GM12864 (cell line): ENCODE results near the gene SLC2A8.

Experiments used
- DNase-seq: peaks from one replicate; pipeline ENCODE4 v3.0.0-alpha.2; 2011; ENCODE audit warnings: low read depth
- H3K4me3 ChIP-seq: 2 replicates; pipeline ENCODE4 v1.5.1; 2011; ENCODE audit warnings: mild to moderate bottlenecking, low read depth, low read length, control low read depth
- CTCF ChIP-seq: IDR thresholded peaks from 2 replicates; pipeline ENCODE4 v1.5.1; 2011; ENCODE audit warnings: low read depth, mild to moderate bottlenecking, moderate library complexity, low read length, control low read depth, inconsistent platforms; ENCODE audit errors: missing control alignments

SLC2A8 gene

GRCh38 chr9:127422133-127422782 lies 25.3 kb downstream of the SLC2A8 start:
- TF ChIP-seq CTCF = no peak
- no peak overlapping the region for H3K4me3 ChIP-seq
- no peak for DNase-seq

GRCh38 chr9:127422787-127423186 lies 25.8 kb downstream of the SLC2A8 start:
- DNase-seq = no peak
- H3K4me3 ChIP-seq = peak overlapping the region; percentile 95
- no peak for TF ChIP-seq CTCF

- H3K4me3 ChIP-seq = peak overlapping the region; percentile 95
- no peak for TF ChIP-seq CTCF
- DNase-seq = no peak
Measured at GRCh38 chr9:127423476-127423933, 26.5 kb downstream of the SLC2A8 start.

- peak; percentile 74 for DNase-seq
- TF ChIP-seq CTCF = no peak
Measured at GRCh38 chr9:127423934-127424675, 27.1 kb downstream of the SLC2A8 start, which contains the start of gene ZNF79. Gene ZNF79 (plus strand): TSS chr9:127424382. CDS start chr9:127424788, 406 bp downstream.

GRCh38 chr9:127424676-127424999 lies 27.7 kb downstream of the SLC2A8 start:
- no peak for DNase-seq
- peak overlapping the region; percentile 95 for H3K4me3 ChIP-seq
- TF ChIP-seq CTCF = no peak

More at GRCh38 chr9:127423934-127424675, 27.1 kb downstream of the SLC2A8 start, which contains the start of gene ZNF79:
- H3K4me3 ChIP-seq = peak within 1 kb of the TSS; percentile 95

- no peak for TF ChIP-seq CTCF
- H3K4me3 ChIP-seq = no peak overlapping the region
- no peak for DNase-seq
Measured at GRCh38 chr9:127426756-127427155, 29.8 kb downstream of the SLC2A8 start.
